Jurkat, Clone E6-1 (cell line): Measurements from ENCODE around the gene NDUFS6.
A peak's percentile ranks its signal among the peaks of the same experiment; 100 is the strongest.
"Not testable (repeated sequence)": the region's sequence is repeated elsewhere in the genome, so short reads cannot be mapped to it uniquely, and the experiment has no call there.

Experiments
- DNase-seq: peaks from one replicate; pipeline ENCODE4 v3.0.0-alpha.2; 2011; ENCODE audit warnings: low read depth, low spot score
- H3K4me3 ChIP-seq: 2 replicates; pipeline ENCODE4 v1.5.1; 2011; ENCODE audit warnings: mild to moderate bottlenecking, low read length, control low read depth, moderate library complexity

NDUFS6 gene

GRCh38 chr5:1793966-1794900 lies 7.0 kb upstream of the NDUFS6 start:
- DNase-seq: no peak
- no peak overlapping the region for H3K4me3 ChIP-seq

DNA sequence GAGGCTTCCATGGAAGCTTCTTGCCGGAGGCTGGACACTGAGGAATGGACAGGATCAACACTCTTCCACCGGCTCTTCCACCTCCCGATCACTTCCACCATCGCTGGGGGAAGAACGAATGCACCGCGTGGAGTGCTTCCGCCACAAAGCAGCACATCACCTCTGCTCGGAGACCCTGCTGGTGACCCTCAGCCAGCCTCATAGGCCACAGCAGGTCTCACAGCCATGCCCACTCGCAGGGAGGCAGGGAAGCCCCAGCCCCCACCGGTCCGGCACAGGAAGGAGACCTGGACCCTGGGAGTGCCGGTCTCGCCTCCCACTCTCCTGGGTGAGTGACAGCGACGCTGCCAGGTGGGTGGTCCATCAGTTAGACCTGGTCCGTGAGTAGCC lies 6.3 kb upstream of the NDUFS6 start:
- no peak overlapping the region for H3K4me3 ChIP-seq
- DNase-seq: no peak

DNA sequence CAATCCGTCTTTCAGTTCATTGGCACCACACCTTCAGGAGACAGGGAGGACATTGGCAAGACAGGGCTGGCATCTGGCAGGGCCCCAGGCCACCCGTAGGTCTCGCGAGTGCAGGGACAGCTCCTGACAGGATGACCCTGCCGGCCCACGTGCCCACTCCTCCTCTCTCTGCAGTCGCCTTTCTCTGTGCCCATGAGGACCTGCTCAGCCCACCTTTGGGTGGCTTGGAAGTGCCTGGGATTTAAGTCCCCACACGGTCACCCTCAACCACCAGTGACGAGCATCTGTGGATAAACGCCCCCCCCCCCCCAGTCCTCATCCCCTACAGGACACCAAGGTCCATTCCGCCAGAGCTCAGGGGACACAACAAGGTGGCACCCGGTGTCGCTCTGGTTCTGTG lies 5.7 kb upstream of the NDUFS6 start:
- H3K4me3 ChIP-seq: no peak overlapping the region
- no peak for DNase-seq

- no peak for DNase-seq
- H3K4me3 ChIP-seq: no peak overlapping the region
These were observed 5.3 kb upstream of the NDUFS6 start for GRCh38 chr5:1795931-1796330.

- DNase-seq: no peak
- no peak overlapping the region for H3K4me3 ChIP-seq
These were observed 4.7 kb upstream of the NDUFS6 start for GRCh38 chr5:1796371-1797102.

DNA sequence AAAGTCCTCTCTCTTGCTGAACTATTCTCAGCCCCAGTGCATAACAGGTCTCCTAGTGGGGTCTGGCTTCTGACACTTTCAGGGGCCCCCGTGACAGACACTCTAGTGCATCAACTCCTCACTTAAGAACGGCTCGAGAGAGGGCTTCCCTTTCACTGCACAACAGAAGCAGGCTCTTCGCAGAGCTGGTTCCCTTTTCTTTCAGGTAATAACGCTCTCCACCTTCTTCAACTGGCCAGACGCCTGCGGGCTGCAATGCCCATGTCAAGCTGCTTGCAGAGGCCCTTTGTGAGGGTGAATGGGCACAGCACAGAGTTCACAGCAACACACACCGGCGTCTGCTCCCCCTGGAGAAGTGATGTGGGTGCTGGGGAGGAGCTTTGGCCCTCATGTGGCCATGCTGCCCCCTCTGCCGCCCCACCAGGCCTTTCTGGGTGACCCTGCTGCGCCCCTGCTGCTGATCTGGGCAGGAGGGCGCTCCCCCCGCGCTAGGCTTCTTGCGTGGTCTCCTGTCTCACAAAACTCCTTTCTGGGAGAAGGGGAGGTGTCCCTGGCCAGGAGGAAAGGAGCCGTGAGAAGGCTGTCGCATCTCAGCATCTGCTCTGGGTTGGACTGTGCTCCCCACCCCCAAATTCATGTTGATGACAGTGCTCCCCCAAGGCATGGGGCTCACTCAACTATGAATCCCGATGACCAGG lies 4.0 kb upstream of the NDUFS6 start:
- no peak overlapping the region for H3K4me3 ChIP-seq

DNA sequence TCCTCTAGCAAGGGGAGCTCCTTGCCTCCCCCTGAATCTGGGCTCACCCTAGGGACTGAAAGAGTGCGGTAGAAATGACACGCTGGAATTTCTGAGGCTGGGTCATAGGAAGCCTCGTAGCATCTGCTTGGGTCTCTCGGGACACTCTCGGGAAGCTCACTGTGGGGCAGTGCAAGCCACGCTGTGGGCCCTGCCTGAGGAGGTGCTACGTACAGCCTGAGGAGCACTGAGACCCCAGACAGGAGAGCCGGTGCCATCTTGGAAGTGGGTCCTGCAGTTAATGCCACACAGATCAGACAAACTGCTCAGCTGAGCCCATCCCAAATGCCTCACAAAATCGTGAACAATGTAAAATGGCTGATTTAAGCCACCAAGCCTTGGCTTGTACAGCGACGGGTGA lies 3.4 kb upstream of the NDUFS6 start:
- no peak overlapping the region for H3K4me3 ChIP-seq
- DNase-seq: no peak

More for the DNA sequence above, 4.0 kb upstream of the NDUFS6 start:
- no peak for DNase-seq

DNA sequence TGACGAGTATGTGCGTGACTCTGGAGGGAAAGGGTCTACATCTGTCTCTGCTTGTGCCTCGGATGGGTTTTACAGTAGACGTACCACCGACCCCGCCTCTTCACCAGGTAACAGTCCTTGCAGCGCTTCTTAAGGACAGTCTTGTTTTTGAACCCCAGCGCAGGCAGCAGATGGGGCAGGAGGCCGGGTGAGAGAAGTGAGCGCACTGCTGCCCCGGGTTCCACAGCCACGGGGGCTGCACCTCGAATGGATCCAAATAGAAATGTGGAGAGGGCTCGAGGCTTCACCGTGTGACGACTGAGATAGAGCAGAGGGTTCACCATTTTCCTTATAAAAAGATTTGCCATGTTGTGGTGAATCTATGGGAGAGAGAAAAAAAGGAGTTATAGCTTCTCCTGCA lies 2.6 kb upstream of the NDUFS6 start:
- peak overlapping the region; percentile 97 for H3K4me3 ChIP-seq
- DNase-seq: not testable (repeated sequence)

DNA sequence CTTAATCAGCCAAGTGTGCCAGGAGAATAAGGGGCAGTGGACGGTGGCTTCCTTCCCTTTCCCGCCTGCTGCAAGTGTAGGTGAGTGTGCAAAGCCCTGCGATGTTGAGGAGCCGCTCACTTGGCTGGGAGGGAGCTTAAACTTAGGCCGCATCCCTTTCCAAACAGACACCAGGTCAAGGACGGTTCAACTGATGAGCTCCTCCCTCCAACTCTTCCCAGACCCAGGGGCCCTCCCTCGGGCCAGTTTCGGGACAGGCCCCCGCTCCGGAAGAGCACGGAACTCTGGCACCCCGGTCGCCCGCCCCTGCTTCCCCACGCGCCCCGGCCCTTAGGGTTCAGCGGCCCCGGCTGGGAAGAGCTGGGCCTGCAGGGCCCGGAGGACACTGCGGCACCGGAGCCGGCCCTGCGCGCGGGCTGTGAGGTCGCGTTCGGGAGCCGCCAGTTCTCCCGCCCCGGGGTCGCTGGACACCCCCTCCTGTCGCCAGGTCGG lies 2.1 kb upstream of the NDUFS6 start:
- peak overlapping the region; percentile 97 for H3K4me3 ChIP-seq
- DNase-seq: no peak

DNA sequence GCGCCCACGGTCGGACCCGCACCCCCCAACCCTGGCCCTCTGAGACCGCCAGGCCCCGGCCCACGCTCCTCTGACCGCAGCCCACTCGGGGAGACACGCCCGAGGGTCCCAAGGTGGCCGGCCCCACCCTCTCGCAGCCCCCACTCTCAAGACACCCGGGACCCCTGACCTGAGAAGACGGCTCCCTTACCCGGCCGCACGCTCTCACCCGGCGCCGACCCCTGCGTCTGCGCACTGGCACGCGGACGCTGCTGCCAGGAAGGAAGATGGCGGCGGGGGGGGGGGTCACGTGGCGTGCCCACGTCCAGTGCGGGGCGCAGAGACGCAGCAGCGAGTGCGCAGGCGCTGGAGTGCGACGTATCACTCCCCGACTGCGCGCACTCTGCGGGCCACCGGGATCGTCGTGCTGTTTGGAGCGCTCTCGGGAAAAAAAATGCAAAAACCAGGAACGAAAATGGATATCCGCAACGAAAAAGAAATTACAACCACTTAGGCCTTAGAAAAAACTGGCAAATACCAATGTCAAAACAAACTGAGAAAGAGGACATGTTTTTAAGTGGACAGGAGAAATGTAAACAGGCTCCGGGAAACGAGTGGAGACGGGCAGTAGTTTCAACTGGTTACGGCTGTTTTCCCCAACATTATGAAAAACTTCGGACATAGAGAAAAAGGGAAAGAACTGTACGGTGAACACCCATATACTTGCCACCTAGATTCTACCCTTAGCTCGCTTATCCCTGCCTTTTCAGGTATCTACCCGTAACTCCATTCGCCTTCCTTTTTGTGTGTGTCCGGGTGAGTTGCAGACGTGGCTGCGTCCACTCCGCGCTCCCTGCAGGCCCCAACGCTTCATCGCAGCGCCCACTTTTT lies 1.4 kb upstream of the NDUFS6 start, which contains the start of gene MRPL36:
Gene MRPL36, minus strand, starts transcription at position 236 of the 870 bp plus-strand sequence. CDS start 902 bp downstream, outside the sequence.
- DNase-seq: peak; percentile 82
- H3K4me3 ChIP-seq: peak within 1 kb of the TSS; percentile 97

GRCh38 chr5:1800472-1801221 lies 560 bp upstream of the NDUFS6 start:
- peak; percentile 44 for DNase-seq

DNA sequence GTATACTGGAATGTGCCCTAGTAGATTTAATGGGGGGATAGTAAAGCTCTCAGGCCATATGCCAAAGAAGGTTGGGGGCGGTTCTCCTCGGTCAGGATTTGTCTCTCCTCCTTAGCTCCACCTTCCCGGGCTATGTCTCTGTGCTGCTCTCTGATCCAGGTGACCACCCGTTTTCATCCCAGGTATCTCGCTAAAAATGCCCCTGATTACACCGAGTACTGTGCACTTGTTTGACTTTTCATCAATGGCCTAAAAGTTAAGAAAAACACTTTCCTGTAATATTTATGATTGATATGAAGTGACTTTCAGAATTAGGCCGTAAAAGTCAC lies 724 bp downstream of the NDUFS6 start:
- H3K4me3 ChIP-seq: peak overlapping the region; percentile 97
- DNase-seq: no peak

More at GRCh38 chr5:1800472-1801221, 560 bp upstream of the NDUFS6 start:
- peak overlapping the region; percentile 97 for H3K4me3 ChIP-seq

DNA sequence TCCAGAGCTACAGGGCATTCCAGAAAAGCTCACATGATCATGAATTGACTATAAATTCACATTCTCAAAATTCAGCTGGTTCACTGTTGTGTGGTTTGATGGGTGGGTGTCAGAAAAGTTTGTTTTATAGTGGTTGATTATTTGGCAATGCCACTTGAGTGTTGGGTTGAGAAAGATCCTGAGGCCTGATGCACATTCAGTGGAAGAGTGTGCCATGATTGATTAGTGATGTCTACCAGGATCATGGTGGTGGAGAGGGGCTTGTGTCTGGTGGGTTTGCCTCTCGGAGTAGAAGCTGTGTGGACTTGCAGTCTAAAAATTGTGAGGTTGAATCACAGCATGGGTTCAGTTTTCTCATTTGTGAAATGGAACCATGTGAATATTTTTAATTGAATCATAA lies 2.0 kb downstream of the NDUFS6 start:
- DNase-seq: no peak
- H3K4me3 ChIP-seq: no peak overlapping the region

DNA sequence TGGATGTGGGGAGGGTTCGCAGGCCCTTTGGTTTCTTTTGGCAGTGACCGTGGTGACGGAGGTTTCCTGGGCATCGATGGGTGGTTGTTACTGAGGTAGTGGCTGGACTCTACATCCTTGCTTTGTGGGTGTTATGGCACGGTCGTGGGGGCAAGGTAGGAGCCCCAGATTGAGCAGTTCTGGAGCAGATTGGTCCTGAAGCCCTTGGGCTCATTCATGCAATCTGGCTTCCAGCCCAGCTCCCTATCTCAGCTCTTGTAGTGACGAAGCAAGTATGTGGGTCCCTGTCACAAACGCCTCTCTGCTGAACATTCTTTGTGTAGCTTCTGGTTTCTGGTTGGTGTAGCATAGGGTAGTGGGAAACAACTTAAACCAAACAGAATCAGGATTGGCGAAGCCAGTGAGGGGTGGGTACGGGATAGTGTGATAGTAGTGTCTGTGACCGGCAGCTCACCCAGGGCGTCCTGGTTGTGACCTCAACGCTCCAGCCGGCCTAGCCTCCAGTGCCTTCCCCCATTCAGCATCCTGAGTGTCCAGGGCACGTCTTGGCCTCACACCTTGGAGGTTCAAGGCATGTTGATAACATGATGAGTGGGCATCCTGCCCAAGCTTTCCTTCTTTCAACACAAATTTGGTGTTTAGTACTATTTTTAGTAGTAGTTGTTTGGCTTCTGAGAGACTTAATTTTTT lies 2.9 kb downstream of the NDUFS6 start:
- DNase-seq: no peak

DNA sequence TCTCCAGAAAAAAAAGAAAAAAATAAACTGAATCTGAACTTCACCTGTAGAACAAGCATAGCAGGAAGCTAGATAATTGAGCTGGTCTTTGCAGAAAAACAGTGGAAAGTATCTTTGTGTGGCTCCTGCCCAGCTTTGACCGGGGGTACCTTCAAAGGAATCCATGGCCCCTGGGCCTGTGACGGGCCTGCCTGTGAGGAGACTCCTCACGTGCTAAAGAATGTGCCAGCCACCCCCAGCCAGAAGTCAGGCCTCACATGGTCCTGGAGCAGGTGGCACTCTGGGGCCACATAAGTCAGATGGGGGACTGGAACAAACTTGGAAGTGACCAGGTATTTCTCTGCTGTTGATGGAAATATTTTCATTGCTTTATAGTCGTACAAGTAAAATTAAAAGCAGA lies 4.1 kb downstream of the NDUFS6 start:
- DNase-seq: no peak
- no peak overlapping the region for H3K4me3 ChIP-seq

More for the DNA sequence above, 2.9 kb downstream of the NDUFS6 start:
- H3K4me3 ChIP-seq: no peak overlapping the region

- DNase-seq: no peak
- no peak overlapping the region for H3K4me3 ChIP-seq
These were observed 4.5 kb downstream of the NDUFS6 start for GRCh38 chr5:1805736-1806135.

- DNase-seq: no peak
- H3K4me3 ChIP-seq: no peak overlapping the region
These were observed 5.0 kb downstream of the NDUFS6 start for GRCh38 chr5:1806199-1806598.
